GM18505 (cell line): ENCODE data around the gene ATOH7.
"Not testable (repeated sequence)": the region's sequence is repeated elsewhere in the genome, so short reads cannot be mapped to it uniquely, and the experiment has no call there.

ENCODE experiments used
- ATAC-seq: cut with Tn5 transposase; IDR thresholded peaks from one replicate; pipeline ENCODE4 v1.9.1; 2021; ENCODE audit not compliant: unreplicated experiment
- POLR2A ChIP-seq: IDR thresholded peaks from 4 replicates; pipeline ENCODE4 v1.6.1; 2011; ENCODE audit warnings: borderline replicate concordance; ENCODE audit not compliant: insufficient read depth, insufficient read length; ENCODE audit errors: extremely low read depth

The ATOH7 gene

DNA sequence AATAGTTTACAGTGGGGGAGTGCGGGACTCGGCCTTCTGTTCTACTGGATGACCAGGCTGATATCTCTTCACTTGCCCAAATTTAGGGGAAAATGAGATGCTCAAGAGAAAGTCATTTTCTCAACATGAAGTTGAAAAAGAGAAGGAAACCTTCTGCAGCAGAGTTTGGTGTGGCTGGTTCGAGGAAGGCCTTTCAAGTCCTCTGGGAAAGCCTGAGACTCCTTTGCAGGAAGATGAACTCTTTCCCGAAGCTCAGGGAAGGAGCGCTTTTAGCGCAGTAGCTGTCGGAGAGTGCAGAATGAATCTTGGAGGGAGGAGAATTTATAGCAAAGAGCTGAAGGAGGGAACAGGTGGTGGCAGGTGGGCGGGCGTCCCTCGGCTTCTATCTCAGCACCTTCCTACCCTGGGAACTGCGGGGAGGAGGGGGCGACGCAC lies at the start of gene ATOH7:
TSS of gene ATOH7 (minus strand) at position 297 of the 435 bp plus-strand sequence. CDS start 436 bp downstream, outside the sequence.
- no peak for TF ChIP-seq POLR2A
- no peak for ATAC-seq

DNA sequence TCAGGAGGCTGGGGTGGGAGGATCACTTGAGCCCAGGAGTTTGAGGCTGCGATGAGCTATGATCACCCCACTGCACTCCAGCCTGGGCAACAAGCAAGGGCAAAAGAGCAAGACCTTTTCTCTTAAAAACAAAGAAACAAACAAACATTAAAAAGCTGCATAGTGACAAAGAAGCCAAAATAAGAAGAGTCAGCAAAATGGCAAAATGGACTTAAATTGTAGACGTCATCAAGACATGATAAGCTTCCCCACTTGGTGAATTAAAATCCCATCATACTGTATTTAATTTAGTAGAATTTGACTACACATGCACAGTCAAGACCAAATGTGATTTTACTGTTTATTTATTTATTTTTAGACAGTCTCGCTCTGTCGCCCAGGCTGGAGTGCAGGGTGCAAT lies 48.8 kb upstream of the ATOH7 start:
- ATAC-seq, result no peak
- no peak for TF ChIP-seq POLR2A

- ATAC-seq, result not testable (repeated sequence)
Observed at GRCh38 chr10:68278906-68279753, 47.2 kb upstream of the ATOH7 start.

GRCh38 chr10:68277814-68278213 lies 45.9 kb upstream of the ATOH7 start:
- not testable (repeated sequence) for ATAC-seq

GRCh38 chr10:68276224-68276623 lies 44.3 kb upstream of the ATOH7 start:
- TF ChIP-seq POLR2A, result no peak
- no peak for ATAC-seq

GRCh38 chr10:68275600-68276126 lies 43.8 kb upstream of the ATOH7 start:
- ATAC-seq, result no peak
- no peak for TF ChIP-seq POLR2A

DNA sequence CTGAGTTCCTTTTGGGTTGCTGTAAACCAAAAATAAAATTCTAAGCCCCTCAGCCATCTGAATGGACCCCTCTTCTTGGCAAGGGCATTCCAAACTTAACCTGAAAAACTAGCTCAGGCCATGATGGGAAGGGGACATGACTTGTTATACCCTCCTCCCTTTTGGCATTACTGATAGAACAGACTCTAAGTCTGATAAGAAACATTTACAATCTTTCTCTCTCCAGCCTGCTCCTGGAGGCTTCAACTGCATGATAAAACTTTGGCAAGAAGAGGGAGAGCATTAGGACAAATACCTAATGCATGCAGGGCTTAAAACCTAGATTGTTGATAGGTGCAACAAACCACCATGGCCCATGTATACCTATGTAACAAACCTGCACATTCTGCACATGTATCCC lies 40.9 kb upstream of the ATOH7 start:
- ATAC-seq, result no peak
- TF ChIP-seq POLR2A, result no peak

GRCh38 chr10:68271196-68271882 lies 39.4 kb upstream of the ATOH7 start:
- ATAC-seq, result no peak
- no peak for TF ChIP-seq POLR2A

DNA sequence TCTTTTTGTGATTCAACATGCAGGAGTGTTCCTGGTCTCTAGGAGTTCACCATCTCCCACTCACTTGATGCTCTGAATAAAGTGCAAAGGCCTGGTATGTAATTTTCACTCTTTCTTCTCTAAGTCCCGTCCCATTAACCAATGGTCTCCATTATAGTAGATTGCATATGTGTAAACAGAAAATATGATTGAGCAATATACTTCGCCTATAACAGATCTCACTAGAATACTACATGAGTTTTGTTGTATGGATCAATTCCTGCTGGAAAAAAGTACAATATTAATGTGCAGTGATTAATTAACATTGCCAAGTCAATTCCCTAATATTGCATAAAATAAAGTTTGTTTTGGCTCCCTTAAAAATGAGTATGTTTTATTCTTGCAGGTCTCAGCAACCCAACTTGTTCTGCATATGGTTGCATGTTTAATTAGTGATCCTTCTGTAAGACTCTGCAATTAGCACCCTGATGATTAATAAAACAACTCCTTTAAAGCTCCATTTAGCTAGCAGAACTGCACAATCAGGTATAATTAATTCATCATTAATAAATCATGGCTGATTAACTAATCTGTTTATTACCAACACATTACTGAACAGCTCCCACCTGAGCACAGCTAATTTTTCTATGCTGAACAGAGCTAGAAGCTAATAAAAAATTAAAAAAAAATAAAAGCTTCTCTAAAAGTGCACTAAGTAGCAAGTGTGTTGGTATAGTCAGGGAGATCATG lies 37.8 kb upstream of the ATOH7 start:
- no peak for TF ChIP-seq POLR2A
- no peak for ATAC-seq

DNA sequence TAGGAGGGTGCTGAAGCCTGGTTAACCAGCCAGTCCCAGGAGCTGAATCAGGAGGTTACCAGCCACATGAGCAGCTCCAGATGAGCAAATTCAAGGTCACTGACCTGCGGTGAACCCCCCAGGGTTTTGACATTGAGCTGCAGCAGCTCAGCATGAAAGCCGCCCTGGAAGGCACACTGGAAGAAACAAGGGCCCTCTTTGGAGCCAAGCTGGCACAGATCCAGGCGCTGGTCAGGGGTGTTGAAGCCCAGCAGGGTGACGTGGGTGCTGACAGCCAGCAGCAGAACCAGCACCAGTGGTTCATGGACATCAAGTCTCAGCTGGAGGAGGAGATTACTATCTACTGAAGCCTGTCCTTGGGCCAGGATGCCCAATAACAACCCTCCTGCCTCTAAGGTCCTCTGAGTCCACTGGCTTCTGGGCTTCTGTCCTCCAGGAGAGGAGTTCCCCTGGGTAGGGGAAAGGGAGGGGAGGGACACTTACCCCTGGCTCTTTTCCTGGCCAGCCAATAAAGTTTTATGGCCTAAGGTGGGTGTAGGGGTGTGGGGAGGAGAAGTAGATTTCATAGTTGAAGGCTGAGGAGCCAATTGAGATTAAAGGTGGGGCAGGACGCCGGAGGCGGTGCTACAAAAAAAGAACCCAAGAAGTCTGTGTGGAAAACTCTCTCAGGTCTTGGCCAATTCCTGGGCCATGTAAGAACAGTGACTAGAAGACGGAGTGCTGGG lies 29.4 kb upstream of the ATOH7 start:
- ATAC-seq, result no peak
- no peak for TF ChIP-seq POLR2A

GRCh38 chr10:68253346-68253745 lies 21.4 kb upstream of the ATOH7 start:
- TF ChIP-seq POLR2A, result no peak
- ATAC-seq, result no peak

DNA sequence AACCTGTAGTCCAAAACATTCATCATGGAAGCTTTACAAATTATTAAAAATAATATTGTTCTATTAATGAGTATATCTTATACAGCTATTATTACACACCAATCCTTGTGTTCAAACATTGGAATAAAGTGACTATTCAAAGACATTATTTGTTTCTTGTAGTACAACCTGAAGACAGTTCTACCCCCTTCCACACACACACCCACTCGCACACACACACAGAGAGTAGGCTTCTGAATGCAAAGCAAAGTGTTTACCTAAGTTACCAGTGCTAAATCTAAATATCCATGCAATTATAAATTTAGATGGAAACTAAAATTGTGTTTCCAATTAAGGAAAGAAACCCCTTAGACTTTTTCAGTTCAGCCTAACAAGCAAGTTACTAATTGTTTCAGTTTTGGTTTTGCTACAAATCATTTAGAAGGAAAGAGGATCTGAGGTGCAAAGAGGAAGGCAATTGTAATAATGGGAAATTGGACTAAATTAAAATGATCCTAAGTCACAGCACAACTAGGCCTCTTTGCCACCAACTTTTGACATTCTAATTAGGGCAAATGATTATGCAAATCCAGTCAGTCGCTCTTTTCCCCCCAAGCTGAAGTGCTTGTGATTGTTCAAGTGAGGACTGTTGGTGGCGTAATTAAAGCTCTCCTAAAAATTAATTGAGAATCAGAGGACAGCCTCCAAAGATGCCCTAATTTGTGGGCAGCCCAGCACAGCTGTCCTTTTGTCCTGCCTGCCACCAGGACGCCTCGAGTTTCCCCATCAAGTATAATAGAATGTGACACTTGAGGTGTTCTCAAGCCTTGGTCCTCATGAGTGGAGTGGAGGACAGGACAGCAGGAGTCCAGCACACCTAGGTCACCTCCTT lies 19.9 kb upstream of the ATOH7 start:
- ATAC-seq, result no peak
- no peak for TF ChIP-seq POLR2A

DNA sequence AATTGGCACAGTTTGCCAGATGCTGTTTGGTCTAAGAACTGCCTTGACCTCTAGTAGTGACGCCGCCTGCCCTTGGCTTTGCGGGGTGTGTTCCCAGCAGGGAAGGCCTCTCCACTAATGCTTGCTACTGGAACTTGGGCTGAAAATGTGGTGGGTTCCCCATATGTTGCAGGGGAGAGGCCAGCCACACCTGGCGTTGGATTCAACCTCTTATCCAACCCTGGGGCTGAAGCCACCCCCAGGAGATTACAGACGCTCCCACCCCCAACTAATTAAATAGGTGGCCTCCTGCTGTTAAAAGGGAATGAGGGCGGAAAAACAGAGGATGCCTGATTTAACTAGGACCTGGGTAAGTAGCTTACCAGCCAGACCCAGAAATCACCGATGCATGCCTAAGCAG lies 19.2 kb upstream of the ATOH7 start:
- TF ChIP-seq POLR2A, result no peak

DNA sequence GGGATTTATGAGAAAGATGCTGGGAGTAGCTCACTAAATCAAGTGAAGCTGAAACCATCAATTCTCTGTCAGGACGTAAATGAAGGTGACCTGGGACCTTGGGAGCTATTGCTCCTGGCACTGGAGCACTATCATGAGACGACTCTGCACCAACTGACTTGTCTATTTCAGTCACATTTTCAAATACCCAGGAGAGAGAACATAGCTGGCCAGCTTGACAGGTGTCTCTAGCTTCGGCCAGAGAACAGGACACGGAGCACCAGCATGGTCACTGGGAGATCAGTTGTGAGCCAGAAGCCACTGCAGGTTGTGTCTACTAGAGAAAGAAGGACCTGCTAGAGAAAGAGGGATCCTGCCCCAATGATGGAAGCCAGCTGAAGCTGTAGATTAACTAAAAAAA lies 17.4 kb upstream of the ATOH7 start:
- TF ChIP-seq POLR2A, result no peak
- ATAC-seq, result no peak

More for the DNA sequence above, 19.2 kb upstream of the ATOH7 start:
- no peak for ATAC-seq
